ENCODE measurements around the gene LHFPL2. TPM values are rescaled to one million over a fixed set of nuclear protein-coding genes. Genes with fewer than 3 reads are reported as not detected.
A peak's percentile ranks its signal among the peaks of the same experiment; 100 is the strongest.

LHFPL2 gene
- total and polyA plus RNA-seq, 2 donors from 2014 or later: 1.8 to 12.6 TPM

- peaks cover 0 to 14% (median 0%) of the 10 kb centered on the region in 3 donors for H3K4me1 ChIP-seq (ENCODE audit: control insufficient read depth in 2 of 3, insufficient read depth in 2 of 3, low read depth in 1 of 3, low read length in 3 of 3)
- H3K9ac ChIP-seq (ENCODE audit: low read length in 3 of 3): no peak overlapping the region
- no peak for TF ChIP-seq CTCF (IDR thresholded peaks at IDR 0.05; ENCODE audit: borderline replicate concordance, extremely low read depth, insufficient read depth)
- FAIRE-seq (no peak), DNase-seq (peak in 2 of 5 donors; percentile 37 to 56)
- H3K27ac ChIP-seq (ENCODE audit: low read depth in 2 of 2, low read length in 2 of 2): no peak overlapping the region
- H3K36me3 ChIP-seq (ENCODE audit: control insufficient read depth in 2 of 3, insufficient read depth in 3 of 3, low read length in 3 of 3): no peaks in the 10 kb centered on the region
- H3K9me3 ChIP-seq (ENCODE audit: control insufficient read depth in 2 of 3, insufficient read depth in 1 of 3, low read length in 3 of 3): no peaks in the 10 kb centered on the region
- H3K4me3 ChIP-seq (ENCODE audit: low read length in 3 of 3): no peak overlapping the region
- intact Hi-C loops (cut with DNase I): no loop called here
- no peaks in the 10 kb centered on the region for H3K27me3 ChIP-seq (ENCODE audit: control insufficient read depth, insufficient read depth, low read length)
Measured at GRCh38 chr5:78602400-78602799, 46.2 kb downstream of the LHFPL2 start.

GRCh38 chr5:78601559-78602314 lies 46.8 kb downstream of the LHFPL2 start:
- Histone ChIP-seq H3K4me1 (ENCODE audit: control insufficient read depth in 2 of 3, insufficient read depth in 2 of 3, low read depth in 1 of 3, low read length in 3 of 3) (peaks cover 0 to 14% (median 0%) of the 10 kb centered on the region in 3 donors), H3K36me3 (ENCODE audit: control insufficient read depth in 2 of 3, insufficient read depth in 3 of 3, low read length in 3 of 3) (no peaks in the 10 kb centered on the region), H3K27ac (ENCODE audit: low read depth in 2 of 2, low read length in 2 of 2) (no peak overlapping the region), H3K9me3 (ENCODE audit: control insufficient read depth in 2 of 3, insufficient read depth in 1 of 3, low read length in 3 of 3) (no peaks in the 10 kb centered on the region), H3K27me3 (ENCODE audit: control insufficient read depth, insufficient read depth, low read length) (no peaks in the 10 kb centered on the region), H3K9ac (ENCODE audit: low read length in 3 of 3) (no peak overlapping the region), H3K4me3 (ENCODE audit: low read length in 3 of 3) (no peak overlapping the region)
- DNase-seq (peak in 4 of 5 donors; percentile 29 to 75 (median 59)), FAIRE-seq (no peak)
- no peak for TF ChIP-seq CTCF (IDR thresholded peaks at IDR 0.05; ENCODE audit: borderline replicate concordance, extremely low read depth, insufficient read depth)
- intact Hi-C loops (cut with DNase I): no loop called here

GRCh38 chr5:78600687-78601414 lies 47.7 kb downstream of the LHFPL2 start:
- no peaks in the 10 kb centered on the region for H3K36me3 ChIP-seq (ENCODE audit: control insufficient read depth in 2 of 3, insufficient read depth in 3 of 3, low read length in 3 of 3)
- no peaks in the 10 kb centered on the region for H3K9me3 ChIP-seq (ENCODE audit: control insufficient read depth in 2 of 3, insufficient read depth in 1 of 3, low read length in 3 of 3)
- H3K27me3 ChIP-seq (ENCODE audit: control insufficient read depth, insufficient read depth, low read length): no peaks in the 10 kb centered on the region
- intact Hi-C loops (cut with DNase I): no loop called here
- no peak overlapping the region for H3K9ac ChIP-seq (ENCODE audit: low read length in 3 of 3)
- FAIRE-seq (no peak), DNase-seq (peak in 4 of 5 donors; percentile 50 to 96 (median 78))
- no peak overlapping the region for H3K4me3 ChIP-seq (ENCODE audit: low read length in 3 of 3)
- H3K4me1 ChIP-seq (ENCODE audit: control insufficient read depth in 2 of 3, insufficient read depth in 2 of 3, low read depth in 1 of 3, low read length in 3 of 3): peaks cover 0 to 14% (median 0%) of the 10 kb centered on the region in 3 donors
- TF ChIP-seq CTCF (IDR thresholded peaks at IDR 0.05; ENCODE audit: borderline replicate concordance, extremely low read depth, insufficient read depth): no peak
- no peak overlapping the region for H3K27ac ChIP-seq (ENCODE audit: low read depth in 2 of 2, low read length in 2 of 2)

Data from kidney (tissue), 14 donors.